ENCODE data around the gene MAP2K7. TPM values are rescaled to one million over a fixed set of nuclear protein-coding genes. Genes with fewer than 3 reads are reported as not detected.

The MAP2K7 gene
- total and polyA plus RNA-seq, 10 donors: 12.4 to 44.3 (median 28.2) TPM

GRCh38 chr19:7869910-7870511, 33.7 kb upstream of the MAP2K7 start:
- Histone ChIP-seq H3K36me3 (no peaks in the 10 kb centered on the region), H3K9me3 (peaks cover 0 to 3% (median 0%) of the 10 kb centered on the region in 8 donors), H3K27me3 (replicated peaks in 1 of 7) (peaks cover 2 to 88% (median 40%) of the 10 kb centered on the region in 7 donors), H3K4me1 (peaks cover 10 to 73% (median 60%) of the 10 kb centered on the region in 6 donors), H3K27ac (peak overlapping the region in 4 of 8 donors; percentile 46 to 87 (median 74)), H3K4me3 (peak overlapping the region; percentile 29 to 74 (median 45))
- DNase-seq: peak; percentile 82
- TF ChIP-seq POLR2AphosphoS5 (IDR thresholded peaks at IDR 0.05) (no peak), POLR2A (IDR thresholded peaks at IDR 0.05) (no peak), CTCF (IDR thresholded peaks at IDR 0.05 in 8 of 11, conservative IDR thresholded peaks at IDR 0.05 in 3 of 11) (no peak)
- WGBS, 5 donors: 13 to 29% (median 16%) methylated on average over 29 to 30 of the region's 30 CpGs
- intact Hi-C loops (cut with DNase I; ENCODE audit: low total_unique reads): no loop called here

- DNase-seq: no peak
- no peaks in the 10 kb centered on the region for H3K36me3 ChIP-seq
Measured at GRCh38 chr19:7870571-7871436, 32.9 kb upstream of the MAP2K7 start.

GRCh38 chr19:7871437-7872305, 32.0 kb upstream of the MAP2K7 start:
- H3K4me3 ChIP-seq: peak overlapping the region in 4 of 8 donors; percentile 1 to 46 (median 8)
- intact Hi-C loops (cut with DNase I; ENCODE audit: low total_unique reads): no loop called here
- 5 to 8% (median 7%) methylated on average over 33 of the region's 33 CpGs for WGBS, 5 donors
- H3K9me3 ChIP-seq: peaks cover 0 to 3% (median 0%) of the 10 kb centered on the region in 8 donors
- DNase-seq: peak; percentile 87
- H3K27me3 ChIP-seq (replicated peaks in 1 of 7): peaks cover 2 to 88% (median 38%) of the 10 kb centered on the region in 7 donors
- TF ChIP-seq POLR2AphosphoS5 (IDR thresholded peaks at IDR 0.05) (no peak), CTCF (IDR thresholded peaks at IDR 0.05 in 8 of 11, conservative IDR thresholded peaks at IDR 0.05 in 3 of 11) (no peak), POLR2A (IDR thresholded peaks at IDR 0.05) (no peak)
- H3K4me1 ChIP-seq: peaks cover 10 to 67% (median 59%) of the 10 kb centered on the region in 6 donors
- no peaks in the 10 kb centered on the region for H3K36me3 ChIP-seq
- H3K27ac ChIP-seq: no peak overlapping the region

More at GRCh38 chr19:7870571-7871436, 32.9 kb upstream of the MAP2K7 start:
- H3K27me3 ChIP-seq (replicated peaks in 1 of 7): peaks cover 2 to 88% (median 39%) of the 10 kb centered on the region in 7 donors
- WGBS, 5 donors: 41 to 59% (median 47%) methylated on average over 11 of the region's 11 CpGs
- H3K9me3 ChIP-seq: peaks cover 0 to 3% (median 0%) of the 10 kb centered on the region in 8 donors
- H3K4me3 ChIP-seq: no peak overlapping the region
- intact Hi-C loops (cut with DNase I; ENCODE audit: low total_unique reads): no loop called here
- peaks cover 10 to 67% (median 59%) of the 10 kb centered on the region in 6 donors for H3K4me1 ChIP-seq
- no peak overlapping the region for H3K27ac ChIP-seq
- TF ChIP-seq CTCF (IDR thresholded peaks at IDR 0.05 in 8 of 11, conservative IDR thresholded peaks at IDR 0.05 in 3 of 11) (no peak), POLR2A (IDR thresholded peaks at IDR 0.05) (no peak)

Measured in spleen (tissue), 11 donors.